LNCAP (cell line): Measurements from ENCODE around the gene RANBP3.

Source experiments
- TF ChIP-seq, protein P1 (sequence below): fragments of 450-650 bp; IDR thresholded peaks from 2 replicates; pipeline ENCODE4 v1.5.1; 2017; ENCODE audit warnings: mild to moderate bottlenecking

The RANBP3 gene

DNA sequence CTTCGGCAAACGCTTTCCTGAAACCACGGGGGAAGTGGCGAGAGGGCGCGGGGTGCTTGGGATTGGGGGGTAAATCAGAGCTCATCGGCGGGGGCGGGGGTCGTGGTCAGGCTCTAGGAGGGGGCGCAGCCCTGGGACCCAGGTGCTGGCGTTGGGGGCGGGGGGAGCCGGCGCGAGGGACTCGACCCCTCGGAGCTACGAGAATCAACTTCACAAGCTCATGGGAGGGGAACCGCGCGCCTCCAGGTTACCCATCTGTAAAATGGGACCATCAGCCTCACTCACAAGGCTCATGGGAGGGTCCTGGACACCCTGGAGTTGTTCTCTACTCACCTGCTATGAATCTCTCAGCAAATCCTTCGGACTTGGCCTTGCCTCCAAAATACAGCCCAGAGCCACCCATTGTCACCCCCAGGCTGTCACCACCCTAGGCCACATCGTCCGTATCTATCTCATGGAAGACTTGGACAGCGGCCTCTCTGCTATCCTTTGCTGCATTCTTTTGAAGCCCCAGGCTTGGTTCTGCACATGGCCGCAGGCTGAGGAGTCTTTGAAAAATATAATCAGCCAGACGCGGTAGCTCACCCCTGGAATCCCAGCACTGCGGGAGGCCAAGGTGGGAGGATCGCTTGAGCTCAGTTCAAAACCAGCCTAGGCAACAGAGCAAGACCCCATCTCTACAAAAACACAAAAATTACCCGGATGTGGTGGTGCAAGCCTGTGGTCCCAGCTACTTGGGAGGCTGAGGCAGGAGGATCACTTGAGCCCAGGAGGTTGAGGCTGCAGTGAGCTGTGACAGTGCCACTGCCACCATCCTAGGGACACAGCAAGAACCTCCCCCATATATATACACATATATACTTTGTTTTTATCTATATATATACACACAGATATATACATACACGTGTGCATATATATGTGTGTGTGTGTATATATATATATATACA is 939 bp upstream of the RANBP3 start:
- TF ChIP-seq, protein P1, sequence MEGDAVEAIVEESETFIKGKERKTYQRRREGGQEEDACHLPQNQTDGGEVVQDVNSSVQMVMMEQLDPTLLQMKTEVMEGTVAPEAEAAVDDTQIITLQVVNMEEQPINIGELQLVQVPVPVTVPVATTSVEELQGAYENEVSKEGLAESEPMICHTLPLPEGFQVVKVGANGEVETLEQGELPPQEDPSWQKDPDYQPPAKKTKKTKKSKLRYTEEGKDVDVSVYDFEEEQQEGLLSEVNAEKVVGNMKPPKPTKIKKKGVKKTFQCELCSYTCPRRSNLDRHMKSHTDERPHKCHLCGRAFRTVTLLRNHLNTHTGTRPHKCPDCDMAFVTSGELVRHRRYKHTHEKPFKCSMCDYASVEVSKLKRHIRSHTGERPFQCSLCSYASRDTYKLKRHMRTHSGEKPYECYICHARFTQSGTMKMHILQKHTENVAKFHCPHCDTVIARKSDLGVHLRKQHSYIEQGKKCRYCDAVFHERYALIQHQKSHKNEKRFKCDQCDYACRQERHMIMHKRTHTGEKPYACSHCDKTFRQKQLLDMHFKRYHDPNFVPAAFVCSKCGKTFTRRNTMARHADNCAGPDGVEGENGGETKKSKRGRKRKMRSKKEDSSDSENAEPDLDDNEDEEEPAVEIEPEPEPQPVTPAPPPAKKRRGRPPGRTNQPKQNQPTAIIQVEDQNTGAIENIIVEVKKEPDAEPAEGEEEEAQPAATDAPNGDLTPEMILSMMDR, result no peak

DNA sequence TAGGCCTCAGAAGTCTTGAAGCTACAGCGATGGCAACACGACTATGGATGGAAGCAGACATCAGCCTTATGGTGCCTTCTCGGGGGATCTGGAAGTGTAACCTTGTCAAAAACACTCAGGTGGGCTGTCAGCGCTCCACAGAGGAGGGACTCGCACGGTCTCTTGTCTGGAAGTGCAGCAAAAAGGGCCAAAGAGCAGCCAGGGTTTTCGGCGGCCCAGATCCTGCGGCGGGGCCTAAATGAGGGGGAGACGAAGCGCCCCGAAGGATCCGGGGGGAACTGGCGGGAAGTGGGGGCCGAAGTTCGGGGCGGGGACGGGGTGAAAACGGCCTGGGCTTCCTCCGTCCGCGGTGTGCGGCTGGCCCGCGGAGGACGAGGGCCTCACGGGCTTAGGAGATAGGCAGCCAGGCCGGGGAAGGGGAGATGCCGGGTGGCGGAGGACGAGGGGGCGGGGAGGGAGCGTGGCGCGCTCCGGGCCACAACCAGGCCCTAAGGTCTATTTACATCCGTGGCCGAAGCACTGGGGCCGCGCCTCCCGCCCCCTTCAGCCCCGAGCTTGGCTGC is 637 bp downstream of the RANBP3 start:
- TF ChIP-seq, protein P1, result no peak

DNA sequence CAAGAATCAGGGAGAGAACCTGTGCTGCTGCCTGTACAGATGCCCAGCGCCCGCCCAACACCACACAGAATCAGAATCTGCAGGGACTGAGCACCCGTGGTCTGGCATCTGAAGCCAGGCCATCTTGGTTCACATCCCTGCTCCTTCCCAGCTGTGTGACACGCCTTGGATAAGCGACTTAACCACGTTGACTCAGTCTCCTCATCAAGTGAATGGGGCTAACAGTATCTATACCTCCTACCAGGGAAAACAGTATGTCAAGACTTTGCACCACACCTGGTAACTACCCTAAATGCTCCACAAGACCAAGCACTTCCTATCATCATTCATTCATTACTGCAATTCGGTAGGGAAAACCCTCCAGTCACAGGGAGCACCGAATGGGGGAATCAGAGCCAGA is 1.2 kb downstream of the RANBP3 start:
- TF ChIP-seq, protein P1, result no peak

DNA sequence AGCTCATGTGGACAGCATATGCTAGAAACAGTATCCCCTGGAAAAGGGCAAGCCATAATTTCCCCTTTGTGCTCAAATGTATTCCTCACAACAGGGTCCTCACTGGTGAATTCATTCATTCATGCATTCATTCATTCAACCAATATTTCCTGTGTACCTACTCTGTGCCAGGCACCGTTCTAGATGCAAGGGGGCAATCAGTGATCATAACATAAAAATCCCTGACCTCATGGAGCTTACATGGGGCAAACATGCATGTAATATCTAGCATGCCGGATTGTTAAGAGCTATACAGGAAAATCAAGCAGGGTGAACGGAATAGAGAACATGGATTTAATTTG is 2.6 kb downstream of the RANBP3 start:
- TF ChIP-seq, protein P1, result no peak

DNA sequence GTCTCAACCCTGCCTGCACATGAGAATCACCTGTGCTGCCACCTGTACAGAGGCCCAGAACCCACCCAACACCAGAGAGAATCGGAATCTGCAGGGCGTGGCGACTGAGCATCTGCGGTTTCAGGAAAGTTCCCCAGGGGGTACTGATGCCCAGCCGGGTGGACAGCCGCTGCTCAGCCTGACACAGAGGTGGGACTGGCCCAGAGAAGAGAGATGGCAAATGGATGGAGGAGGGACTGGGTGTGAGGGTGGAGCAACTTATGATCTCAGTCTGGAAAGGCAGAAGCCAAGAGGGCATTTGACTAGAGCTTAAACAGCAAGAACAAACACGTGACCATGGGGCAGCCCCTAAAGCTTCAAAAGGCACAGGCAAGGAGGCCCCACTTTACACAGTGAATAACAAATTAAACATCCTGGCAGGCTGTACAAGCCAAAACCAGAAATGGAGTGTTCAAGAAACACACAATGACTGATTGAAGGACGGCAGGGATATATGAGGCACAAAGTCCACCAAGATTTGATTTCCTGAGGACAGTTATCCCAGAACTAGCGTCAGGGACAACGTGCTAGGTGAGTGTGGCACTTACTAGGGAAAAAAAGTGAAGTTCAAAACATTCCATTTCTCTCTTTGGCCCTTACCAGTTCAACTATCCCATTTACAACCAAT is 3.1 kb downstream of the RANBP3 start:
- TF ChIP-seq, protein P1, result no peak

DNA sequence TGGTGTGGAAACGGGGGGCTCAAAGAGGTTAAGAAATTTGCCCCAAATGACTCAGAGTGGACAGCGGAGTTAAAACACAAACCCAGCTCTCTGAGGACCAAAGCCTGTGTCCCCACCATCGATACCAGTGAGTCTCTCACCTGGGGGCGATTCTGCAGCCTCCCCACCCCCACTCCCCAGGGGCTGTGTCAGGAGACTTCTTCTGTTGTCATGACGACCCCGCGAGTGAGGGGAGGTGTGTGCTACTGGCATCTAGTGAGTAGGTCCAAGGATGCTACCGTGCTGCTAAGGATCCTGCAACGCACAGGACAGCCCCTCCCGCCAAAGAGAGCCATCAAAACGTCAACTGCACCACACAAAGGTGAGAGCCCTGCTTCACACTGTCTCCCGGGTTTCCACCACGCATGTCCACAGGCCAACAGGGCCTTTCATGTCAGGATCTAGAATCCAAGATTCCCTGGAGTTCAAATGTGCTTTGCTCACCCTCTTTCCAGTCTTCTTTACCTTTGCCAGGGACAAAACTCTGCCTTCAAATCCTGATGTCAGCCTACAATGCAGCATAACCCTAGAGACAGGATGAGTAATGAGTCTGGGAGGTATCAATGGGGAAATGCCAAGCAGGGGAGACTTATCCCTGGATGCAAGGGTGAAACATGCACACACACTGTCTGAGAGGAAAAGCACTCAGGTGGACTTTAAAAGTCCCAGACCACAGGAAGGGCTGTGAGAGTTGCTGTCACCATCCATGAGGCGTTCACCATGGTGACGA is 3.9 kb downstream of the RANBP3 start:
- TF ChIP-seq, protein P1, result no peak

DNA sequence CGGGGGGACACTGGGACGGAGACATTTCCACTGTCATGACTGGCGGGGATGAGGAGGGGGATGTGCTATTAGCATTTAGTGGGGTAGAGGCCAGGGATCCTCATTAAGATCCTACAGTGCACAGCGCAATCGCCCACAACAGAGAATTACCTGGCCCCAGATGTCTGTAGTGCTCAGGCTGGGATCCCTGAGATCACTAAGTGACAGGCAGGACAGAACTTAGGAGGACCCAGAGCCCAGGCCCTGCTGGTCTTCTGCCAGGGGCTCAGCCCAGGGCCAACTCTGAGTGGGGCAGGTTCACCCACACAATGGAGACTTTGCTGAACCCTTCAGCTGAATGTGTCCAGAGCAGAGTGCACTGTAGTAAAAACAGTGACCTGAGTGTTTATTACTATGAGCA is 4.6 kb downstream of the RANBP3 start:
- TF ChIP-seq, protein P1, result no peak
